Measurements from ENCODE around the gene STXBP5L.

DNA sequence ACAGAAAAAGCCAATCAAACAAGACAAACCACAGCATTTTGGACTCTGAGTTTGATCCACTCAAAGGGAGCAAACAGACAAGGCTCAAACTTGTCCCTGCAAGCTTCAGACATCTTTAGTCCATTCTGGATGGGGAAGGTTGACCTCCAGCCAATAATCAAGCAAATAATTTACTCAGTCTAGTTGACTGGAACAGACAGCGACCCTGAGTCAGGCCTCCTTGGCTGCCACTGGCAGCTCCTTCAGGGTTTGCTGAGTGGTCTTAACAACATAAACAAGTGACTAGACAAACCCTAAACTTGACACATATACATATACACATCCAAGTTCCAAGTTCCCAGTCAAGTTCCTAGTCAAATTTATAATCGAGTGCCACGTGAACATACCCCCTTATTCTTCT lies 323.9 kb downstream of the STXBP5L start:
- TF ChIP-seq, protein P1, sequence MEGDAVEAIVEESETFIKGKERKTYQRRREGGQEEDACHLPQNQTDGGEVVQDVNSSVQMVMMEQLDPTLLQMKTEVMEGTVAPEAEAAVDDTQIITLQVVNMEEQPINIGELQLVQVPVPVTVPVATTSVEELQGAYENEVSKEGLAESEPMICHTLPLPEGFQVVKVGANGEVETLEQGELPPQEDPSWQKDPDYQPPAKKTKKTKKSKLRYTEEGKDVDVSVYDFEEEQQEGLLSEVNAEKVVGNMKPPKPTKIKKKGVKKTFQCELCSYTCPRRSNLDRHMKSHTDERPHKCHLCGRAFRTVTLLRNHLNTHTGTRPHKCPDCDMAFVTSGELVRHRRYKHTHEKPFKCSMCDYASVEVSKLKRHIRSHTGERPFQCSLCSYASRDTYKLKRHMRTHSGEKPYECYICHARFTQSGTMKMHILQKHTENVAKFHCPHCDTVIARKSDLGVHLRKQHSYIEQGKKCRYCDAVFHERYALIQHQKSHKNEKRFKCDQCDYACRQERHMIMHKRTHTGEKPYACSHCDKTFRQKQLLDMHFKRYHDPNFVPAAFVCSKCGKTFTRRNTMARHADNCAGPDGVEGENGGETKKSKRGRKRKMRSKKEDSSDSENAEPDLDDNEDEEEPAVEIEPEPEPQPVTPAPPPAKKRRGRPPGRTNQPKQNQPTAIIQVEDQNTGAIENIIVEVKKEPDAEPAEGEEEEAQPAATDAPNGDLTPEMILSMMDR (IDR thresholded peaks at IDR 0.05; ENCODE audit: insufficient read depth, low read depth, low read length) = no peak
- no peak for TF ChIP-seq EZH2 (IDR thresholded peaks at IDR 0.05; ENCODE audit: insufficient read depth, low read length)

Data from astrocyte (in vitro differentiated cells and primary cell).